Effector memory CD4-positive, alpha-beta T cell (primary cell): ENCODE data around the gene CAMTA1.

Experiments
- DNase-seq, 3 donors: peaks; one replicate each; pipeline ENCODE4 v3.0.0-alpha.2; 2020
- H3K27ac ChIP-seq: 2 replicates; pipeline ENCODE4 v1.7.0; 2013; ENCODE audit warnings: mild to moderate bottlenecking, low read length, moderate library complexity; ENCODE audit not compliant: insufficient read depth, poor library complexity, severe bottlenecking
- H3K27me3 ChIP-seq: replicated peaks from 2 replicates; pipeline ENCODE4 v1.7.0; 2013; ENCODE audit warnings: mild to moderate bottlenecking, low read length; ENCODE audit not compliant: insufficient read depth, control insufficient read depth, poor library complexity, severe bottlenecking
- H3K36me3 ChIP-seq: 2 replicates; pipeline ENCODE4 v1.7.0; 2013; ENCODE audit warnings: mild to moderate bottlenecking, low read length, moderate library complexity; ENCODE audit not compliant: control insufficient read depth, insufficient read depth
- H3K4me1 ChIP-seq: 2 replicates; pipeline ENCODE4 v1.7.0; 2013; ENCODE audit warnings: low read length, mild to moderate bottlenecking; ENCODE audit not compliant: control insufficient read depth, insufficient read depth, poor library complexity, severe bottlenecking
- H3K4me3 ChIP-seq: 2 replicates; pipeline ENCODE4 v1.7.0; 2013; ENCODE audit warnings: low read length, low read depth, mild to moderate bottlenecking; ENCODE audit not compliant: insufficient read depth, poor library complexity, severe bottlenecking
- H3K9me3 ChIP-seq: 2 replicates; pipeline ENCODE4 v1.7.0; 2013; ENCODE audit warnings: mild to moderate bottlenecking, low read length, moderate library complexity; ENCODE audit not compliant: control insufficient read depth

CAMTA1 gene

GRCh38 chr1:6860401-6860800, 75.1 kb downstream of the CAMTA1 start:
- no peak overlapping the region for H3K4me3 ChIP-seq
- no peaks in the 10 kb centered on the region for H3K27me3 ChIP-seq
- H3K4me1 ChIP-seq, result no peaks in the 10 kb centered on the region
- DNase-seq, result no peak
- H3K36me3 ChIP-seq, result peaks cover 5% of the 10 kb centered on the region
- H3K9me3 ChIP-seq, result no peaks in the 10 kb centered on the region
- no peak overlapping the region for H3K27ac ChIP-seq

- Histone ChIP-seq H3K4me1 (no peaks in the 10 kb centered on the region), H3K27me3 (no peaks in the 10 kb centered on the region), H3K4me3 (no peak overlapping the region), H3K27ac (no peak overlapping the region), H3K9me3 (no peaks in the 10 kb centered on the region), H3K36me3 (peaks cover 5% of the 10 kb centered on the region)
- no peak for DNase-seq
Observed at GRCh38 chr1:6861075-6861724, 75.9 kb downstream of the CAMTA1 start.

- Histone ChIP-seq H3K27ac (no peak overlapping the region), H3K9me3 (no peaks in the 10 kb centered on the region), H3K4me3 (no peak overlapping the region), H3K27me3 (no peaks in the 10 kb centered on the region), H3K4me1 (no peaks in the 10 kb centered on the region), H3K36me3 (peaks cover 5% of the 10 kb centered on the region)
- no peak for DNase-seq
Observed at GRCh38 chr1:6862906-6863305, 77.7 kb downstream of the CAMTA1 start.

GRCh38 chr1:6864166-6864565, 78.9 kb downstream of the CAMTA1 start:
- DNase-seq, result no peak
- Histone ChIP-seq H3K9me3 (no peaks in the 10 kb centered on the region), H3K27ac (no peak overlapping the region)

GRCh38 chr1:6866825-6867224, 81.6 kb downstream of the CAMTA1 start:
- Histone ChIP-seq H3K27me3 (no peaks in the 10 kb centered on the region), H3K4me1 (no peaks in the 10 kb centered on the region), H3K27ac (no peak overlapping the region), H3K4me3 (no peak overlapping the region), H3K9me3 (no peaks in the 10 kb centered on the region), H3K36me3 (peaks cover 5% of the 10 kb centered on the region)
- DNase-seq, result no peak

More at GRCh38 chr1:6864166-6864565, 78.9 kb downstream of the CAMTA1 start:
- Histone ChIP-seq H3K36me3 (peaks cover 5% of the 10 kb centered on the region), H3K4me1 (no peaks in the 10 kb centered on the region), H3K27me3 (no peaks in the 10 kb centered on the region), H3K4me3 (no peak overlapping the region)

- Histone ChIP-seq H3K27ac (no peak overlapping the region), H3K9me3 (no peaks in the 10 kb centered on the region), H3K4me1 (no peaks in the 10 kb centered on the region), H3K27me3 (no peaks in the 10 kb centered on the region), H3K36me3 (peaks cover 5% of the 10 kb centered on the region), H3K4me3 (no peak overlapping the region)
- no peak for DNase-seq
Observed at GRCh38 chr1:6867321-6867720, 82.1 kb downstream of the CAMTA1 start.

- H3K36me3 ChIP-seq, result peaks cover 5% of the 10 kb centered on the region
- H3K27me3 ChIP-seq, result no peaks in the 10 kb centered on the region
- H3K9me3 ChIP-seq, result no peaks in the 10 kb centered on the region
- H3K27ac ChIP-seq, result no peak overlapping the region
- no peak overlapping the region for H3K4me3 ChIP-seq
- DNase-seq, result no peak
- no peaks in the 10 kb centered on the region for H3K4me1 ChIP-seq
Observed at GRCh38 chr1:6867729-6868659, 82.7 kb downstream of the CAMTA1 start.

DNA sequence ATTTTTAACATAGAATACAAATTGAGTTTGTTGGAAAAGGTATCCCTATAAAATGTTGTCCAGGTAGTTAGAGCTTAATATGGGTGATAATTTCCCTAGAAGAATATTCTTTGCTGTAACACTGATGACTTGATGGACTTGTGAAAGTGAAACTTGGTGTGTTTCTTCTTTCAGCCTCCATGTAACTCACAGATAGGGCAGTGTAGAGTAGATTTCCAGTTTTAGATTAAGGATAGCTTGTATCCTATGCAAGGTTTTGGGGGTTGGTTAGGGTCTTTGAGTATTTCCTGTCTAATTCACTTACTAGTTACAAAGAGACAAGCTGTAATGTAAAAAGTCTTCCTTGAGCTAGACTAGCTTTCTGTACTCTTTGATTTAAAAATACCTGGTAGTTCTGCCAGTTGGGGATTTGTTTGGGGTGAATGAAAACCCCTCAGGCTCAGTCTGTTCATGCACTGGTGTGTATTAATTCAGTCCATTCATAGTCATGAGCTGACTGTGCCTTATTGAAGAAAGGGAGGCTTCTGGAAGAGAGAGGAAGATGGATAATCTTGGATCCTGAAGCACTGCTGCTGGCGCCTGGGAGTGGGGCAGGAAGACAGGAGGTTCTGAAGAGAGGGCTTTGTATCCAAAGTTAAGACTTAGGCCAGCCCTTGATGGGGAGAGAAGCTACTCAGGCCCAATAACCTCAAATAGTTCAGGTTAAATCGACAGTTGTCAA, 83.6 kb downstream of the CAMTA1 start:
- peaks cover 7% of the 10 kb centered on the region for H3K36me3 ChIP-seq
- no peak overlapping the region for H3K4me3 ChIP-seq
- no peak for DNase-seq
- H3K4me1 ChIP-seq, result no peaks in the 10 kb centered on the region
- no peaks in the 10 kb centered on the region for H3K27me3 ChIP-seq
- H3K27ac ChIP-seq, result no peak overlapping the region
- no peaks in the 10 kb centered on the region for H3K9me3 ChIP-seq

GRCh38 chr1:6869545-6869944, 84.3 kb downstream of the CAMTA1 start:
- no peak overlapping the region for H3K27ac ChIP-seq
- H3K36me3 ChIP-seq, result peaks cover 8% of the 10 kb centered on the region
- no peak overlapping the region for H3K4me3 ChIP-seq
- no peak for DNase-seq
- no peaks in the 10 kb centered on the region for H3K4me1 ChIP-seq
- no peaks in the 10 kb centered on the region for H3K27me3 ChIP-seq
- no peaks in the 10 kb centered on the region for H3K9me3 ChIP-seq

DNA sequence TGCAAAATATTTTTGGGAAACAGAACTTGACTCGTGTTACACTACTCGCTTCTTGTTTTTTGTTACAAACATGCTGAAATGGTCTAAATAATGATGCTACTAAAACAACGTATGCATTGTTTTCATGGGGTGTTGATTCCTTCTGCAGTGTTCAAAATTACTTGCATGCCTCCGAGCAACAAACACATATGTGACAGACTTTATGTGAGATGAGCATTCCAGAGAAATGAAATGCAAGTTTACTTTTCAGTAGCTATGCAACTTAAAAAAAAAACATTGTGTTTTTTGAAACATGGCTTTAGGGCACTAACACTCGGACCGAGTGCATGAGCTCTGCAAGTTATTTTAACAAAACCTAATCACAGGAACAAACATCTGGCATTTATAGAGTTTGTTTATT, 84.8 kb downstream of the CAMTA1 start:
- H3K27ac ChIP-seq, result no peak overlapping the region

More for the DNA sequence above, 84.8 kb downstream of the CAMTA1 start:
- Histone ChIP-seq H3K27me3 (no peaks in the 10 kb centered on the region), H3K9me3 (no peaks in the 10 kb centered on the region), H3K4me3 (no peak overlapping the region), H3K4me1 (no peaks in the 10 kb centered on the region), H3K36me3 (peaks cover 7% of the 10 kb centered on the region)
- DNase-seq, result no peak
